Caco-2 (cell line): ENCODE results near the gene FBLIM1. TPM values are rescaled to one million over a fixed set of nuclear protein-coding genes. Genes with fewer than 3 reads are reported as not detected.

Experiments
- BruUV-seq: library from RNA; stranded (reverse); fragments of 400-500 nt; replicated peaks from 2 replicates; lab custom pipeline; 2021; lab: Mats Ljungman, UMichigan
- CTCF ChIA-PET: fragments of 300-600 bp; sonication (Branson Sonifier 250); formaldehyde crosslinking; loops from one replicate; lab custom pipeline; 2022; ENCODE audit warnings: antibody characterized with exemption; lab: Charles Lee
- POLR2A ChIA-PET: fragments of 300-600 bp; sonication (Branson Sonifier 250); formaldehyde crosslinking; loops from one replicate; lab custom pipeline; 2022; ENCODE audit warnings: antibody characterized with exemption; lab: Charles Lee
- DNase-seq, 2 experiments: peaks; one replicate each; pipeline versions ENCODE4 v3.0.0 to v3.0.0-alpha.2; 2020 to 2022
- H3K27me3 ChIP-seq: replicated peaks from 2 replicates; pipeline ENCODE4 v1.6.0; 2011; ENCODE audit warnings: low read length; ENCODE audit not compliant: control insufficient read depth, insufficient read depth
- H3K36me3 ChIP-seq: 2 replicates; pipeline ENCODE4 v1.5.1; 2011; ENCODE audit warnings: low read length; ENCODE audit not compliant: control insufficient read depth, insufficient read depth
- H3K4me1 ChIP-seq: fragments of 250-450 bp; sonication (Bioruptor Pico); 2 replicates; pipeline ENCODE4 v1.5.1; 2020; ENCODE audit warnings: mild to moderate bottlenecking
- H3K4me3 ChIP-seq: 2 replicates; pipeline ENCODE4 v1.5.1; 2011; ENCODE audit warnings: low read depth, mild to moderate bottlenecking, control low read depth, low read length
- H3K9me3 ChIP-seq: fragments of 250-450 bp; sonication (Bioruptor Pico); 2 replicates; pipeline ENCODE4 v1.5.1; 2020; ENCODE audit warnings: mild to moderate bottlenecking, moderate library complexity
- H3K27ac Mint-ChIP-seq: one replicate; pipeline ENCODE4 v1.8.0; 2022; ENCODE audit warnings: mixed read lengths; ENCODE audit not compliant: unreplicated experiment
- H3K27me3 Mint-ChIP-seq: one replicate; pipeline ENCODE4 v1.8.0; 2022; ENCODE audit warnings: mixed read lengths; ENCODE audit not compliant: insufficient read depth, unreplicated experiment
- H3K36me3 Mint-ChIP-seq: one replicate; pipeline ENCODE4 v1.8.0; 2022; ENCODE audit warnings: mild to moderate bottlenecking, mixed read lengths; ENCODE audit not compliant: insufficient read depth, unreplicated experiment
- H3K4me1 Mint-ChIP-seq: one replicate; pipeline ENCODE4 v1.8.0; 2022; ENCODE audit warnings: low read depth, mixed read lengths; ENCODE audit not compliant: unreplicated experiment
- H3K4me3 Mint-ChIP-seq: one replicate; pipeline ENCODE4 v1.8.0; 2022; ENCODE audit warnings: mild to moderate bottlenecking, moderate library complexity, mixed read lengths; ENCODE audit not compliant: unreplicated experiment
- H3K9me3 Mint-ChIP-seq: one replicate; pipeline ENCODE4 v1.8.0; 2022; ENCODE audit warnings: mixed read lengths; ENCODE audit not compliant: unreplicated experiment
- intact Hi-C: fragments of 100-400 bp; cut with micrococcal nuclease; formaldehyde crosslinking; loops from one replicate; pipeline ENCODE4 v1.10.0; 2022; ENCODE audit not compliant: unreplicated experiment
- total RNA-seq: library from RNA; stranded (reverse); gene quantifications from 2 replicates; pipeline ENCODE4 v1.2.3, GENCODE V29; 2022
- TF ChIP-seq, protein P1 (sequence below), 2 experiments: fragments of 200-600 bp in 1 of 2; IDR thresholded peaks; 1 replicate in 1 of 2; 2 replicates in 1 of 2; pipeline versions ENCODE4 v1.5.1 to v1.8.0; 2011 to 2022; ENCODE audit warnings: antibody characterized with exemption in 1 of 2, control low read depth in 1 of 2, inconsistent platforms in 1 of 2, low read depth in 1 of 2, low read length in 1 of 2, mild to moderate bottlenecking in 1 of 2, moderate library complexity in 1 of 2; ENCODE audit not compliant: insufficient read depth in 1 of 2, severe bottlenecking in 1 of 2, unreplicated experiment in 1 of 2

FBLIM1 gene
- total RNA-seq, 1 experiment from 2014 or later: 5.5 TPM

DNA sequence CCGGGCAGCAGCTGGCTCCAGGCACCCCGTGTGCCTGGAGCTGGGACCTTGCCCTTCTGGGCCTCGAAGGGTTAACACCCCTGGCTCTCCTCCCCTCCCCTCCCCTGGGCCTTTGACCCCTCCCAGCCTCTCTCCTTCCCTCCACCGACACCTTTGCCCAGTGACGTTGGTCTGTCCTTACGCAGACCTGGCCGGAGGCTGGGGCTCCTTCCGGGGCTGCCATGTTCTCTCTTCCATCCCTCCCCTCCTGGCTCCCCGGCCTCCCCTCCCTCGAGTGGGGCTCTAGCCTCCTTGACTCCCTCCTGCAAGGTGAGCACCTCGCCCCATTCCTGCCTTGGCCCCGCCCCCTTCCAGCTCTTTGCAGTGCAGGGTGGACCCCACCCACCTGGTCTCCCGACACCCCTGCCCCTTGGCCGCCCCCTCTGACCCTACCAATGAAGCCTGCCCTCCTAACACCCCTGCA is 16.2 kb upstream of the FBLIM1 start, which contains the start of gene TMEM82:
TMEM82 (plus strand) TSS at position 161 of the 463 bp plus-strand sequence; CDS start at position 222, 61 bp downstream.
- H3K9me3 Mint-ChIP-seq: no peaks in the 10 kb centered on the region
- Histone ChIP-seq H3K27me3 (no peaks in the 10 kb centered on the region), H3K4me3 (peak within 1 kb of the TSS; percentile 38), H3K9me3 (no peaks in the 10 kb centered on the region), H3K4me1 (peaks cover 17% of the 10 kb centered on the region), H3K36me3 (no peaks in the 10 kb centered on the region)
- ChIA-PET POLR2A (no interaction called here), CTCF (interaction anchor here (0.5 to 1.5 kb wide), 3 partner anchors 50 to 215 kb away, joined by 4 to 8 read pairs (median 7); no protein-coding TSS in a partner anchor)
- H3K36me3 Mint-ChIP-seq: peaks cover 7% of the 10 kb centered on the region
- TF ChIP-seq, protein P1, sequence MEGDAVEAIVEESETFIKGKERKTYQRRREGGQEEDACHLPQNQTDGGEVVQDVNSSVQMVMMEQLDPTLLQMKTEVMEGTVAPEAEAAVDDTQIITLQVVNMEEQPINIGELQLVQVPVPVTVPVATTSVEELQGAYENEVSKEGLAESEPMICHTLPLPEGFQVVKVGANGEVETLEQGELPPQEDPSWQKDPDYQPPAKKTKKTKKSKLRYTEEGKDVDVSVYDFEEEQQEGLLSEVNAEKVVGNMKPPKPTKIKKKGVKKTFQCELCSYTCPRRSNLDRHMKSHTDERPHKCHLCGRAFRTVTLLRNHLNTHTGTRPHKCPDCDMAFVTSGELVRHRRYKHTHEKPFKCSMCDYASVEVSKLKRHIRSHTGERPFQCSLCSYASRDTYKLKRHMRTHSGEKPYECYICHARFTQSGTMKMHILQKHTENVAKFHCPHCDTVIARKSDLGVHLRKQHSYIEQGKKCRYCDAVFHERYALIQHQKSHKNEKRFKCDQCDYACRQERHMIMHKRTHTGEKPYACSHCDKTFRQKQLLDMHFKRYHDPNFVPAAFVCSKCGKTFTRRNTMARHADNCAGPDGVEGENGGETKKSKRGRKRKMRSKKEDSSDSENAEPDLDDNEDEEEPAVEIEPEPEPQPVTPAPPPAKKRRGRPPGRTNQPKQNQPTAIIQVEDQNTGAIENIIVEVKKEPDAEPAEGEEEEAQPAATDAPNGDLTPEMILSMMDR (IDR thresholded peaks at IDR 0.05; ENCODE audit: insufficient read depth in 1 of 2, low read depth in 1 of 2, low read length in 1 of 2, severe bottlenecking in 1 of 2, unreplicated experiment in 1 of 2): no peak
- H3K4me3 Mint-ChIP-seq: peak within 1 kb of the TSS; percentile 69
- H3K27me3 Mint-ChIP-seq: no peaks in the 10 kb centered on the region
- DNase-seq: peak; percentile 76 to 90
- intact Hi-C loops: loop anchor here (10.0 kb wide), 1 partner anchor 58 kb away; the partner anchor contains the start of gene PLEKHM2
- peaks cover 7% of the 10 kb centered on the region for H3K4me1 Mint-ChIP-seq
- BruUV-seq: no TSS peak
- H3K27ac Mint-ChIP-seq: peak within 1 kb of the TSS; percentile 82

DNA sequence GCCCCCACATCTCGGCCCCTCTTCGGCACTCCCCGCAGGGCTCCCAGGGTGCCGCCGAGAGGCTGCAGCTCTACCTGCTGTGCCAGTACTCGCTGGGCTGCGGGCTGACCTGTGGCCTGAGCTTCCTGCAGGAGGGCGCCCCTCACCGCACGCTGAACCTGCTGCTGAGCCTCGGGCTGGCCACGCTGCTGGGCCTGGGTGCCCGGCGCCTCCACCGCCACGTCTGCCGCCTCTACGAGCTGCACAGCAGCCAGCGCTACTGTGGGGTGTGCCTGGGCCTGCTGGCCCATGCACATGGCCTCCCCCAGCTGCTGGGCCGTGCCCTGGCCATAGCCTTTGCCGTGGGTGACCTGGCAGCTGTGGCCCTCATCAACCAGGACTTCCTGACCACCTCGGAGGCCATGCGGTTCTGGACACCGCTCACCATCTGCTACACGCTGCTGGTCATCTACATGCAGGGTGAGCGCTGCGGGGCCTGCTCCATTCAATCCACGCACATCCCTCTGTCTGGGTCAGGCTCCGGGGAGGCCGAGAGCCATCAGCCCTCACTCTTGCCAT is 14.4 kb upstream of the FBLIM1 start:
- no peaks in the 10 kb centered on the region for H3K36me3 ChIP-seq
- no TSS peak for BruUV-seq
- no peak overlapping the region for H3K27ac Mint-ChIP-seq
- H3K4me1 ChIP-seq: peaks cover 20% of the 10 kb centered on the region
- ChIA-PET POLR2A (no interaction called here), CTCF (no interaction called here)
- TF ChIP-seq, protein P1 (IDR thresholded peaks at IDR 0.05; ENCODE audit: insufficient read depth in 1 of 2, low read depth in 1 of 2, low read length in 1 of 2, severe bottlenecking in 1 of 2, unreplicated experiment in 1 of 2): no peak
- H3K9me3 Mint-ChIP-seq: no peaks in the 10 kb centered on the region
- no peak for DNase-seq
- H3K4me1 Mint-ChIP-seq: peaks cover 7% of the 10 kb centered on the region
- H3K9me3 ChIP-seq: no peaks in the 10 kb centered on the region
- no peaks in the 10 kb centered on the region for H3K27me3 Mint-ChIP-seq
- peaks cover 7% of the 10 kb centered on the region for H3K36me3 Mint-ChIP-seq
- H3K4me3 ChIP-seq: no peak overlapping the region
- no peak overlapping the region for H3K4me3 Mint-ChIP-seq
- intact Hi-C loops: loop anchor here (10.0 kb wide), 1 partner anchor 59 kb away; the partner anchor contains the start of gene PLEKHM2
- no peaks in the 10 kb centered on the region for H3K27me3 ChIP-seq

DNA sequence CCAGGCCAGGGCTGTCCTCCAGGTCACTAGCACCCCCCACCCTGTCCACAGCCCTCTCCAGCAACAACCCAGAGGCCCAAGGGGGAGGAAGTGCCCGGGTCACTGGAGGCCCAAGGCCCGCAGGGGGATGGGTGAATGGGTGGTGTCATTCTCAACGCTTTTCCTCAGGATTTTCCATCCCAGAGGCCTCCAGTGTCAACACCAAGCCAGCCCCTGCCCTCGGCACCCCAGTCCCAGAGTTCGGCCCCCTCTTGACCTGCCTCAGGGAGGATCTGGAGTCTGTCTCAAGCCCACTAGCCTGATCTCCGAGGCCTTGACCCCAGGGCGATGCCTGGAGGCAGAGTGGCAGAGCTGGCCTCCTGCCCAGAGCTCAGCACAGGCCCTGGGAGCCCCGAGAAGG is 11.2 kb upstream of the FBLIM1 start:
- intact Hi-C loops: loop anchor here (10.0 kb wide), 1 partner anchor 63 kb away; the partner anchor contains the start of gene PLEKHM2
- H3K9me3 ChIP-seq: no peaks in the 10 kb centered on the region
- no peaks in the 10 kb centered on the region for H3K27me3 ChIP-seq
- DNase-seq: no peak
- Mint-ChIP-seq H3K27ac (no peak overlapping the region), H3K4me3 (no peak overlapping the region), H3K9me3 (no peaks in the 10 kb centered on the region), H3K4me1 (no peaks in the 10 kb centered on the region), H3K36me3 (no peaks in the 10 kb centered on the region), H3K27me3 (no peaks in the 10 kb centered on the region)
- ChIA-PET CTCF (no interaction called here), POLR2A (no interaction called here)
- peaks cover 16% of the 10 kb centered on the region for H3K4me1 ChIP-seq
- TF ChIP-seq, protein P1 (IDR thresholded peaks at IDR 0.05; ENCODE audit: insufficient read depth in 1 of 2, low read depth in 1 of 2, low read length in 1 of 2, severe bottlenecking in 1 of 2, unreplicated experiment in 1 of 2): no peak
- BruUV-seq: no TSS peak
- no peak overlapping the region for H3K4me3 ChIP-seq
- no peaks in the 10 kb centered on the region for H3K36me3 ChIP-seq
